BJ (cell line): ENCODE measurements around the gene PLGRKT. TPM values are rescaled to one million over a fixed set of nuclear protein-coding genes. Genes with fewer than 3 reads are reported as not detected.
"Not testable (repeated sequence)": the region's sequence is repeated elsewhere in the genome, so short reads cannot be mapped to it uniquely, and the experiment has no call there.

ENCODE experiments used
- CTCF ChIA-PET: fragments of 350-600 bp; formaldehyde crosslinking; extraction: SDS; loops from one replicate; lab custom pipeline; 2021; ENCODE audit warnings: antibody characterized with exemption, inconsistent platforms; lab: Yijun Ruan, JAX
- POLR2A ChIA-PET: fragments of 300-600 bp; sonication (Branson Sonifier 250); formaldehyde crosslinking; extraction: SDS; loops from one replicate; lab custom pipeline; 2021; ENCODE audit warnings: antibody characterized with exemption; lab: Charles Lee
- DNase-seq: peaks from one replicate; pipeline ENCODE4 v3.0.0-alpha.2; 2011; ENCODE audit warnings: low read depth
- H3K27me3 ChIP-seq: 2 replicates; pipeline ENCODE4 v1.6.0; 2011; ENCODE audit warnings: low read length; ENCODE audit not compliant: control insufficient read depth, insufficient read depth
- H3K36me3 ChIP-seq: 2 replicates; pipeline ENCODE4 v1.5.1; 2011; ENCODE audit warnings: low read length; ENCODE audit not compliant: control insufficient read depth, insufficient read depth
- H3K4me3 ChIP-seq: 2 replicates; pipeline ENCODE4 v1.5.1; 2011; ENCODE audit warnings: low read depth, mild to moderate bottlenecking, control low read depth, low read length
- CTCF ChIP-seq: IDR thresholded peaks from 2 replicates; pipeline ENCODE4 v1.5.1; 2011; ENCODE audit warnings: low read depth, mild to moderate bottlenecking, control low read depth, inconsistent platforms, low read length, moderate library complexity; ENCODE audit not compliant: insufficient read depth
- polyA plus RNA-seq: library from polyadenylated mRNA; depleted of rRNA; stranded (reverse); fragments of >200 nt; gene quantifications from 2 replicates; pipeline ENCODE4 v1.2.3, GENCODE V29; 2011

The PLGRKT gene
- polyA plus RNA-seq, 1 experiment = 7.7 TPM

DNA sequence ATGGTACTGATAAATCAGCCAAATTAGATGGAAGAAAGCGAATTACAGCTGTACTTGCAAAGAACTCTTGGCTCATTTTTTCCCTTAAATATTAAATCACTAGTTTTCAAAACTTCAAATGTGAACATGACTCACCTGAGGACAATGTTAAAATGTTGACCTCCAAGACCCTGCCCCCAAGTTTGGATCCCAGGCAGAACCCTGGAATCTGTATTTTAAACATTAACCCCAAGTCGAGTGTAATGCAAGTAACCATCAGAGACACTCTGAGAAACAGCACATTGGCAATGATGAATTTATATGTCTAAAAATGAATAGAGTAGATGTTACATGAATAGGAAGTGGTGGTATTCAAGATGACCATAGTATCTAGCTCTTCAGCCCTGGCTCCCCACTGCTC lies 10.3 kb upstream of the PLGRKT start:
- H3K4me3 ChIP-seq = no peak overlapping the region
- TF ChIP-seq CTCF = no peak
- CTCF ChIA-PET = interaction anchor here (0.6 to 4.5 kb wide), 3 partner anchors 9 to 142 kb away, joined by 3 to 30 read pairs (median 28); partner anchors contain the start of gene PLGRKT

DNA sequence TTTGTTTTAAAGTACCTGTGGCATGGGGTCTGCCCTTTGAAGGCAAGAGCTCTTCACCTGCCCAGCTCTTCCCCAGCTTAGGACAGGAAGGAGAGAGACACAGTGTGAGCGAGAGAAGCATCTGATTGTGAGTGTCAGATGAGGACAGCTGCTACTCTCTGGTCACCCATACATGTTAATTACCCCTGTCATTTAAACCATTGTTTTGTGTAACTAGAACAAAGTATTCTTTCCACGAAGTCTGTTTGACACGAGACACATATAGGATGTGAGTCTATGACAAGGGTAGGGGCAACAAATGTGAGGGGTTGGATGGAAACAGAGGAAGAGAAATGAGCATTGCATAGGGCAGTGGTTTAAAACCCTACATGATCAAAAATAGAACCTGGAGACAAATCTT lies 9.6 kb upstream of the PLGRKT start:
- POLR2A ChIA-PET = no interaction called here
- CTCF ChIA-PET = interaction anchor here (0.9 to 4.5 kb wide), 2 partner anchors 9 to 143 kb away, joined by 3 to 30 read pairs; partner anchors contain the start of gene PLGRKT
- Histone ChIP-seq H3K4me3 (no peak overlapping the region), H3K36me3 (no peaks in the 10 kb centered on the region), H3K27me3 (no peaks in the 10 kb centered on the region)
- DNase-seq = no peak
- TF ChIP-seq CTCF = no peak

More for the DNA sequence above, 10.3 kb upstream of the PLGRKT start:
- POLR2A ChIA-PET = no interaction called here
- no peak for DNase-seq
- Histone ChIP-seq H3K27me3 (no peaks in the 10 kb centered on the region), H3K36me3 (no peaks in the 10 kb centered on the region)

DNA sequence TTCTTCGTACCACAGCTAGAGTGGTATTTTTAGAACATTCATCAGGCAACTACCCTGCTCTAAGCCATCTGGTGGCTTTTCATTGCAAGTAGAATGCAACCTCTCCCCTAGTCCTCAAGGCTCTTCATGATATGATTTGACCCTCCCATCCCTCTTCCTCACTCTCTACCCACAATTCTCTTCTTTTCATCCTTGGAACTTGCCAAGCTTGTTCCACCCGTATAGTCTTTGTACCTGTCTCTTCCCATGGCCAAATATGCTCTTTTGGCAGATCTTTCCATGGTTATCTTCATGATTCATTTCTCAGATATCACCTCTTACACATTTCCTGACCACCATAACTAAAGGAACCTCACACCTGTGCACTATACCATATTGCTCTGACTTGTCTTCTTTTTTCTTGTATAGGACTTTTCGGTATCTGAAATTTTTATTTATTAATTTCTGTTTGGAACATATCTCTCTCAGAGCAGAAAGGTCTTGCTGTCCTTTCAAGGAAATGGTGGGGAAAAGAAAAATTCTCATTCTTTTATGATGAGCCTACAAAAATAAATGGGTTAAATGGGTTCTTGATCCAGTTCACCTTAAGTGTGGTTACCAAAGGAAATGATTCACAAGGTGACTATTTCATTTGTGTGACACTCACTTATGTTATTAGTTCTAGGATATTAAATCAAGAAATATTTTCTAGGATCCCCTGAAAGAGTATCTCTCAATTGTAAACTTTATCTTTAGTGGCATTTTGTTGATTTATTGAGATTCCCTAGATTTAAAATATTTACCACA lies 8.9 kb upstream of the PLGRKT start:
- ChIA-PET POLR2A (interaction anchor here (0.6 kb wide), 1 partner anchor 180 kb away, joined by 10 read pairs; no protein-coding TSS in a partner anchor), CTCF (interaction anchor here (0.9 to 4.5 kb wide), 2 partner anchors 8 to 144 kb away, joined by 3 to 30 read pairs; partner anchors contain the start of gene PLGRKT)
- no peaks in the 10 kb centered on the region for H3K27me3 ChIP-seq
- H3K36me3 ChIP-seq = no peaks in the 10 kb centered on the region
- DNase-seq = no peak
- no peak for TF ChIP-seq CTCF
- H3K4me3 ChIP-seq = no peak overlapping the region

DNA sequence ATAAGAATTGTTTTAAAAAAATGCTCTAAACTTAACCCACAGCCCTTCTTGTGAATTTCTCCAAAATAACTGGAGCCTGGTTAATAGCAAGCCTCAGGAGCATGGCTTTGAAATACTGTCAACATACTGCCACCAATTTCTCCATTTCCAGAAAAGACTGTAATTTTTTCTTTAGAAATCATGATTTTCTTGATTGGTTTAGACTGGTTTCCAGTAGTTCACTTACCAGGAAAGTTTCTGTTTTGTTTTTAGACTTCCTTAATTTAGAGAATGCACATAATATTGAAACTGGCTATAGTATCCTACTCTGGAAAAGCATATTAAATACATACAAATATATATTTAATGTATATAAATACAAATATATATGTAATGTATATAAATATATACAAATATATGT lies 8.2 kb upstream of the PLGRKT start:
- Histone ChIP-seq H3K36me3 (no peaks in the 10 kb centered on the region), H3K27me3 (no peaks in the 10 kb centered on the region), H3K4me3 (no peak overlapping the region)
- POLR2A ChIA-PET = no interaction called here
- no peak for DNase-seq
- CTCF ChIA-PET = no interaction called here
- no peak for TF ChIP-seq CTCF

GRCh38 chr9:5445096-5445495 lies 7.4 kb upstream of the PLGRKT start:
- POLR2A ChIA-PET = not testable (repeated sequence)

More at GRCh38 chr9:5445096-5445495, 7.4 kb upstream of the PLGRKT start:
- H3K27me3 ChIP-seq, DNase-seq, H3K36me3 ChIP-seq, H3K4me3 ChIP-seq, CTCF ChIA-PET: not testable (repeated sequence)
